ENCODE measurements around the gene RHOG. TPM values are rescaled to one million over a fixed set of nuclear protein-coding genes. Genes with fewer than 3 reads are reported as not detected.
A peak's percentile ranks its signal among the peaks of the same experiment; 100 is the strongest.

The RHOG gene
- total and polyA plus RNA-seq, 9 of the 15 experiments (the other 6 are each of a cell fraction or from before 2014, with no cell fraction given) = 22.6 to 162 (median 80.3) TPM

DNA sequence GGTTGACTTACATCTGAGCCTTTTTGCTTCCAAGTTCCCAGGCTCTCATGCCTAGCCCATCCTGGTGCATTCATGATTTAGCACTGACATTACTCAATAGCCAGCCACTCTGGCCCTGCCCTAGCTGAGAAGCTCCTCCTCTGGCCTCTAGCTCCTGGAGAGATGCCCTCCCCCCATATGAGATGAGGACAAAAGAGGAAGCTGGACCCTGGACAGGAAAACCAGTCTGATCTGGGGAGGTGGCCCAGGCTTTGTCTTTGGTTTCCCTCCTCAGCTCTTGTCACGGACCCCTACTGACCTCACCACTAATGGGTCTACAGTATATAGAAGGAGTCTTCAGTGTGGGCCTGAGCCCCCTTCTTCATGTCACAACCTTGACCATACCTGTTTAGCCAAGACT, 3.0 kb downstream of the RHOG start (continued):
- TF ChIP-seq, protein P1, sequence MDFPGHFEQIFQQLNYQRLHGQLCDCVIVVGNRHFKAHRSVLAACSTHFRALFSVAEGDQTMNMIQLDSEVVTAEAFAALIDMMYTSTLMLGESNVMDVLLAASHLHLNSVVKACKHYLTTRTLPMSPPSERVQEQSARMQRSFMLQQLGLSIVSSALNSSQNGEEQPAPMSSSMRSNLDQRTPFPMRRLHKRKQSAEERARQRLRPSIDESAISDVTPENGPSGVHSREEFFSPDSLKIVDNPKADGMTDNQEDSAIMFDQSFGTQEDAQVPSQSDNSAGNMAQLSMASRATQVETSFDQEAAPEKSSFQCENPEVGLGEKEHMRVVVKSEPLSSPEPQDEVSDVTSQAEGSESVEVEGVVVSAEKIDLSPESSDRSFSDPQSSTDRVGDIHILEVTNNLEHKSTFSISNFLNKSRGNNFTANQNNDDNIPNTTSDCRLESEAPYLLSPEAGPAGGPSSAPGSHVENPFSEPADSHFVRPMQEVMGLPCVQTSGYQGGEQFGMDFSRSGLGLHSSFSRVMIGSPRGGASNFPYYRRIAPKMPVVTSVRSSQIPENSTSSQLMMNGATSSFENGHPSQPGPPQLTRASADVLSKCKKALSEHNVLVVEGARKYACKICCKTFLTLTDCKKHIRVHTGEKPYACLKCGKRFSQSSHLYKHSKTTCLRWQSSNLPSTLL (IDR thresholded peaks at IDR 0.05) = no peak
- TF ChIP-seq, protein P2, sequence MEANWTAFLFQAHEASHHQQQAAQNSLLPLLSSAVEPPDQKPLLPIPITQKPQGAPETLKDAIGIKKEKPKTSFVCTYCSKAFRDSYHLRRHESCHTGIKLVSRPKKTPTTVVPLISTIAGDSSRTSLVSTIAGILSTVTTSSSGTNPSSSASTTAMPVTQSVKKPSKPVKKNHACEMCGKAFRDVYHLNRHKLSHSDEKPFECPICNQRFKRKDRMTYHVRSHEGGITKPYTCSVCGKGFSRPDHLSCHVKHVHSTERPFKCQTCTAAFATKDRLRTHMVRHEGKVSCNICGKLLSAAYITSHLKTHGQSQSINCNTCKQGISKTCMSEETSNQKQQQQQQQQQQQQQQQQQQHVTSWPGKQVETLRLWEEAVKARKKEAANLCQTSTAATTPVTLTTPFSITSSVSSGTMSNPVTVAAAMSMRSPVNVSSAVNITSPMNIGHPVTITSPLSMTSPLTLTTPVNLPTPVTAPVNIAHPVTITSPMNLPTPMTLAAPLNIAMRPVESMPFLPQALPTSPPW (CRISPR knock-in tag; IDR thresholded peaks at IDR 0.05) = peak; percentile 46
- TF ChIP-seq RBM17 (IDR thresholded peaks at IDR 0.05; ENCODE audit: borderline replicate concordance, low read depth, low read length) (no peak), ZNF274 (IDR thresholded peaks at IDR 0.05; ENCODE audit: borderline replicate concordance, low read depth, low read length) (no peak), GABPB1 (CRISPR knock-in tag; IDR thresholded peaks at IDR 0.05) (0 out of 2 replicates have a peak, but pooled peaks have one; percentile 7), ZNF134 (CRISPR knock-in tag; conservative IDR thresholded peaks at IDR 0.05) (no peak), ZNF551 (CRISPR knock-in tag; IDR thresholded peaks at IDR 0.05) (no peak), POLR2G (IDR thresholded peaks at IDR 0.05; ENCODE audit: low read depth, low read length) (0 out of 2 replicates have a peak, but pooled peaks have one; percentile 34), CXXC5 (CRISPR knock-in tag; IDR thresholded peaks at IDR 0.05) (0 out of 2 replicates have a peak, but pooled peaks have one; percentile 11), ZNF24 (IDR thresholded peaks at IDR 0.05) (no peak), CREB1 (IDR thresholded peaks at IDR 0.05) (no peak), CREB1 (CRISPR knock-in tag; IDR thresholded peaks at IDR 0.05) (no peak), ETV6 (IDR thresholded peaks at IDR 0.05; ENCODE audit: borderline replicate concordance in 1 of 2, low read depth in 2 of 2, low read length in 1 of 2) (0 out of 4 replicates have a peak, but pooled peaks of 1 of the 2 experiments have one; percentile 37), ETV6 (CRISPR knock-in tag; IDR thresholded peaks at IDR 0.05; ENCODE audit: borderline replicate concordance) (no peak), ZNF121 (CRISPR knock-in tag; conservative IDR thresholded peaks at IDR 0.05) (no peak), KLF13 (tag; IDR thresholded peaks at IDR 0.05; ENCODE audit: borderline replicate concordance, low read depth) (no peak), BACH1 (tag; IDR thresholded peaks at IDR 0.05) (no peak), MEIS2 (IDR thresholded peaks at IDR 0.05; ENCODE audit: partially characterized antibody) (peak; percentile 87), GATAD2B (IDR thresholded peaks at IDR 0.05; ENCODE audit: borderline replicate concordance) (no peak), ADNP (tag; IDR thresholded peaks at IDR 0.05) (no peak), ZNF253 (CRISPR knock-in tag; conservative IDR thresholded peaks at IDR 0.05) (no peak)
- TF ChIP-seq, protein P3, sequence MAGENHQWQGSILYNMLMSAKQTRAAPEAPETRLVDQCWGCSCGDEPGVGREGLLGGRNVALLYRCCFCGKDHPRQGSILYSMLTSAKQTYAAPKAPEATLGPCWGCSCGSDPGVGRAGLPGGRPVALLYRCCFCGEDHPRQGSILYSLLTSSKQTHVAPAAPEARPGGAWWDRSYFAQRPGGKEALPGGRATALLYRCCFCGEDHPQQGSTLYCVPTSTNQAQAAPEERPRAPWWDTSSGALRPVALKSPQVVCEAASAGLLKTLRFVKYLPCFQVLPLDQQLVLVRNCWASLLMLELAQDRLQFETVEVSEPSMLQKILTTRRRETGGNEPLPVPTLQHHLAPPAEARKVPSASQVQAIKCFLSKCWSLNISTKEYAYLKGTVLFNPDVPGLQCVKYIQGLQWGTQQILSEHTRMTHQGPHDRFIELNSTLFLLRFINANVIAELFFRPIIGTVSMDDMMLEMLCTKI (IDR thresholded peaks at IDR 0.05; ENCODE audit: partially characterized antibody) = no peak
- TF ChIP-seq, protein P4, sequence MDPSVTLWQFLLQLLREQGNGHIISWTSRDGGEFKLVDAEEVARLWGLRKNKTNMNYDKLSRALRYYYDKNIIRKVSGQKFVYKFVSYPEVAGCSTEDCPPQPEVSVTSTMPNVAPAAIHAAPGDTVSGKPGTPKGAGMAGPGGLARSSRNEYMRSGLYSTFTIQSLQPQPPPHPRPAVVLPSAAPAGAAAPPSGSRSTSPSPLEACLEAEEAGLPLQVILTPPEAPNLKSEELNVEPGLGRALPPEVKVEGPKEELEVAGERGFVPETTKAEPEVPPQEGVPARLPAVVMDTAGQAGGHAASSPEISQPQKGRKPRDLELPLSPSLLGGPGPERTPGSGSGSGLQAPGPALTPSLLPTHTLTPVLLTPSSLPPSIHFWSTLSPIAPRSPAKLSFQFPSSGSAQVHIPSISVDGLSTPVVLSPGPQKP (CRISPR knock-in tag; IDR thresholded peaks at IDR 0.05) = no peak
- TF ChIP-seq, protein P5, sequence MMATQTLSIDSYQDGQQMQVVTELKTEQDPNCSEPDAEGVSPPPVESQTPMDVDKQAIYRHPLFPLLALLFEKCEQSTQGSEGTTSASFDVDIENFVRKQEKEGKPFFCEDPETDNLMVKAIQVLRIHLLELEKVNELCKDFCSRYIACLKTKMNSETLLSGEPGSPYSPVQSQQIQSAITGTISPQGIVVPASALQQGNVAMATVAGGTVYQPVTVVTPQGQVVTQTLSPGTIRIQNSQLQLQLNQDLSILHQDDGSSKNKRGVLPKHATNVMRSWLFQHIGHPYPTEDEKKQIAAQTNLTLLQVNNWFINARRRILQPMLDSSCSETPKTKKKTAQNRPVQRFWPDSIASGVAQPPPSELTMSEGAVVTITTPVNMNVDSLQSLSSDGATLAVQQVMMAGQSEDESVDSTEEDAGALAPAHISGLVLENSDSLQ (IDR thresholded peaks at IDR 0.05) = peak; percentile 84

Measured in K562 (cell line).